K562 (cell line): ENCODE data around the gene GRIA1. TPM values are rescaled to one million over a fixed set of nuclear protein-coding genes. Genes with fewer than 3 reads are reported as not detected.

ENCODE experiments used
- NFIC ChIP-seq: fragments of 450-650 bp; IDR thresholded peaks from 2 replicates; pipeline ENCODE4 v1.6.1; 2017; ENCODE audit warnings: mild to moderate bottlenecking, inconsistent platforms
- ZNF318 ChIP-seq, 2 experiments: fragments of 450-650 bp; IDR thresholded peaks; 2 replicates each; pipeline ENCODE4 v1.6.1; 2016; ENCODE audit warnings: mild to moderate bottlenecking in 2 of 2, borderline replicate concordance in 1 of 2, low read depth in 1 of 2, moderate library complexity in 1 of 2
- polyA plus RNA-seq, 8 experiments: library from polyadenylated mRNA; depleted of rRNA in 4 of 8; stranded (reverse) in 5 of 8; unstranded in 3 of 8; fragments of >200 nt; fragmentation: Nextera tagmentation in 2 of 8; fragmentation: Illumina TruSeq in 1 of 8; extraction: Ambion mirVana in 2 of 8; extraction: Trizol in 1 of 8; gene quantifications; 2 replicates each; pipeline versions ENCODE4 v1.2.1 to v1.2.3, GENCODE V29; 2011 to 2014; ENCODE audit warnings: inconsistent platforms in 1 of 8, missing spikeins in 1 of 8
- total RNA-seq, 7 experiments: library from RNA; depleted of rRNA in 6 of 7; stranded (reverse); fragments of >200 nt in 6 of 7; fragmentation: Illumina TruSeq in 2 of 7; extraction: Trizol in 2 of 7; gene quantifications; 2 replicates each; pipeline versions ENCODE4 v1.2.1 to v1.2.3, GENCODE V29; 2011 to 2021; ENCODE audit warnings: low replicate concordance in 1 of 7

The GRIA1 gene
- total and polyA plus RNA-seq, 9 of the 15 experiments (the other 6 are each of a cell fraction or from before 2014, with no cell fraction given) = not detected

GRCh38 chr5:153755913-153756500, 265.5 kb downstream of the GRIA1 start (continued):
- no peak for TF ChIP-seq ZNF318 (IDR thresholded peaks at IDR 0.05; ENCODE audit: borderline replicate concordance in 1 of 2, low read depth in 1 of 2)
- TF ChIP-seq NFIC = no peak
